Ascending aorta (tissue), 2 donors: ENCODE data around the gene SLC44A1. TPM values are rescaled to one million over a fixed set of nuclear protein-coding genes. Genes with fewer than 3 reads are reported as not detected.

ENCODE experiments used
- DNase-seq, 2 donors: peaks; one replicate each; pipeline ENCODE4 v3.0.0-alpha.2; 2019; ENCODE audit warnings: low spot score in 2 of 2
- H3K27ac ChIP-seq, 2 donors: fragments of 200-600 bp; sonication (generic); one replicate each; pipeline ENCODE4 v1.5.1; 2016 to 2017; ENCODE audit warnings: mild to moderate bottlenecking in 1 of 2
- H3K27me3 ChIP-seq: fragments of 200-600 bp; sonication (generic); one replicate; pipeline ENCODE4 v1.5.1; 2017
- H3K36me3 ChIP-seq, 2 donors: fragments of 200-600 bp; sonication (generic); one replicate each; pipeline ENCODE4 v1.5.1; 2016
- H3K4me1 ChIP-seq, 2 donors: fragments of 200-600 bp; sonication (generic); one replicate each; pipeline ENCODE4 v1.5.1; 2016 to 2017; ENCODE audit warnings: mild to moderate bottlenecking in 1 of 2
- H3K4me3 ChIP-seq, 2 donors: fragments of 200-600 bp; sonication (generic); one replicate each; pipeline ENCODE4 v1.5.1; 2016 to 2017; ENCODE audit warnings: mild to moderate bottlenecking in 1 of 2
- H3K9me3 ChIP-seq, 2 donors: fragments of 200-600 bp; sonication (generic); one replicate each; pipeline ENCODE4 v1.5.1; 2016
- CTCF ChIP-seq, 3 experiments: fragments of 200-600 bp in 2 of 3; fragments of 450-650 bp in 1 of 3; sonication (generic) in 2 of 3; IDR thresholded peaks; one replicate each; pipeline ENCODE4 v1.5.1; 2016 to 2019; ENCODE audit warnings: antibody characterized with exemption in 3 of 3, mild to moderate bottlenecking in 1 of 3, moderate library complexity in 1 of 3
- intact Hi-C: fragments of 100-400 bp; cut with DNase I; formaldehyde crosslinking; loops from one replicate; pipeline ENCODE4 v1.15.1; 2023
- total RNA-seq: library from RNA; depleted of rRNA; stranded (reverse); fragments of >200 nt; gene quantifications from one replicate; pipeline ENCODE4 v1.1.0, GENCODE V29; 2016

SLC44A1 gene
- total RNA-seq, 1 donor from 2014 or later: 26.5 TPM

GRCh38 chr9:105362470-105362869, 118.0 kb downstream of the SLC44A1 start:
- DNase-seq: no peak
- intact Hi-C loops: loop anchor here (5.0 kb wide), 1 partner anchor 435 kb away; the partner anchor contains the start of gene ABCA1

GRCh38 chr9:105363837-105364236, 119.4 kb downstream of the SLC44A1 start:
- Histone ChIP-seq H3K4me3 (no peak overlapping the region), H3K27me3 (no peaks in the 10 kb centered on the region), H3K36me3 (peaks cover 25 to 63% of the 10 kb centered on the region in 2 donors), H3K9me3 (no peaks in the 10 kb centered on the region), H3K27ac (no peak overlapping the region), H3K4me1 (no peaks in the 10 kb centered on the region)
- intact Hi-C loops: loop anchor here (5.0 kb wide), 1 partner anchor 437 kb away; the partner anchor contains the start of gene ABCA1
- no peak for TF ChIP-seq CTCF (IDR thresholded peaks at IDR 0.05)
- no peak for DNase-seq

More at GRCh38 chr9:105362470-105362869, 118.0 kb downstream of the SLC44A1 start:
- Histone ChIP-seq H3K27ac (no peak overlapping the region), H3K36me3 (peaks cover 23 to 60% of the 10 kb centered on the region in 2 donors), H3K4me1 (no peaks in the 10 kb centered on the region), H3K4me3 (no peak overlapping the region), H3K9me3 (no peaks in the 10 kb centered on the region), H3K27me3 (no peaks in the 10 kb centered on the region)
- TF ChIP-seq CTCF (IDR thresholded peaks at IDR 0.05): no peak

GRCh38 chr9:105369911-105370310, 125.5 kb downstream of the SLC44A1 start:
- no peak for TF ChIP-seq CTCF (IDR thresholded peaks at IDR 0.05)
- Histone ChIP-seq H3K36me3 (peaks cover 24 to 37% of the 10 kb centered on the region in 2 donors), H3K27me3 (no peaks in the 10 kb centered on the region), H3K4me1 (no peaks in the 10 kb centered on the region), H3K9me3 (no peaks in the 10 kb centered on the region), H3K4me3 (no peak overlapping the region), H3K27ac (no peak overlapping the region)
- intact Hi-C loops: no loop called here
- no peak for DNase-seq

GRCh38 chr9:105373723-105374122, 129.3 kb downstream of the SLC44A1 start:
- DNase-seq: no peak
- TF ChIP-seq CTCF (IDR thresholded peaks at IDR 0.05): no peak
- H3K4me3 ChIP-seq: no peak overlapping the region
- H3K27me3 ChIP-seq: no peaks in the 10 kb centered on the region
- H3K36me3 ChIP-seq: peaks cover 18 to 22% of the 10 kb centered on the region in 2 donors
- H3K27ac ChIP-seq: no peak overlapping the region
- H3K9me3 ChIP-seq: no peaks in the 10 kb centered on the region
- intact Hi-C loops: no loop called here
- H3K4me1 ChIP-seq: no peaks in the 10 kb centered on the region

GRCh38 chr9:105375323-105375722, 130.9 kb downstream of the SLC44A1 start:
- DNase-seq: no peak
- Histone ChIP-seq H3K9me3 (no peaks in the 10 kb centered on the region), H3K4me3 (no peak overlapping the region), H3K27me3 (no peaks in the 10 kb centered on the region), H3K36me3 (peaks cover 14 to 18% of the 10 kb centered on the region in 2 donors), H3K27ac (no peak overlapping the region), H3K4me1 (no peaks in the 10 kb centered on the region)
- TF ChIP-seq CTCF (IDR thresholded peaks at IDR 0.05): no peak
- intact Hi-C loops: no loop called here

GRCh38 chr9:105376893-105377292, 132.4 kb downstream of the SLC44A1 start:
- H3K36me3 ChIP-seq: peaks cover 11 to 18% of the 10 kb centered on the region in 2 donors
- intact Hi-C loops: no loop called here
- H3K27me3 ChIP-seq: no peaks in the 10 kb centered on the region
- no peak overlapping the region for H3K4me3 ChIP-seq
- DNase-seq: no peak
- no peak overlapping the region for H3K27ac ChIP-seq
- no peak for TF ChIP-seq CTCF (IDR thresholded peaks at IDR 0.05)
- H3K4me1 ChIP-seq: no peaks in the 10 kb centered on the region
- H3K9me3 ChIP-seq: no peaks in the 10 kb centered on the region
